Body of pancreas (tissue), 4 donors: Measurements from ENCODE around the gene HOXB8.

Experiments used
- POLR2A ChIP-seq, 3 donors: fragments of 450-650 bp; IDR thresholded peaks; one replicate each; pipeline ENCODE4 v1.6.1; 2016; ENCODE audit warnings: antibody characterized with exemption in 3 of 3, mild to moderate bottlenecking in 2 of 3
- TF ChIP-seq, protein P1 (sequence below), 7 experiments: fragments of 450-650 bp in 4 of 7; fragments of 200-600 bp in 3 of 7; sonication (generic) in 3 of 7; IDR thresholded peaks; one replicate each; pipeline ENCODE4 v1.5.1; 2016 to 2019; ENCODE audit warnings: antibody characterized with exemption in 7 of 7

DNA sequence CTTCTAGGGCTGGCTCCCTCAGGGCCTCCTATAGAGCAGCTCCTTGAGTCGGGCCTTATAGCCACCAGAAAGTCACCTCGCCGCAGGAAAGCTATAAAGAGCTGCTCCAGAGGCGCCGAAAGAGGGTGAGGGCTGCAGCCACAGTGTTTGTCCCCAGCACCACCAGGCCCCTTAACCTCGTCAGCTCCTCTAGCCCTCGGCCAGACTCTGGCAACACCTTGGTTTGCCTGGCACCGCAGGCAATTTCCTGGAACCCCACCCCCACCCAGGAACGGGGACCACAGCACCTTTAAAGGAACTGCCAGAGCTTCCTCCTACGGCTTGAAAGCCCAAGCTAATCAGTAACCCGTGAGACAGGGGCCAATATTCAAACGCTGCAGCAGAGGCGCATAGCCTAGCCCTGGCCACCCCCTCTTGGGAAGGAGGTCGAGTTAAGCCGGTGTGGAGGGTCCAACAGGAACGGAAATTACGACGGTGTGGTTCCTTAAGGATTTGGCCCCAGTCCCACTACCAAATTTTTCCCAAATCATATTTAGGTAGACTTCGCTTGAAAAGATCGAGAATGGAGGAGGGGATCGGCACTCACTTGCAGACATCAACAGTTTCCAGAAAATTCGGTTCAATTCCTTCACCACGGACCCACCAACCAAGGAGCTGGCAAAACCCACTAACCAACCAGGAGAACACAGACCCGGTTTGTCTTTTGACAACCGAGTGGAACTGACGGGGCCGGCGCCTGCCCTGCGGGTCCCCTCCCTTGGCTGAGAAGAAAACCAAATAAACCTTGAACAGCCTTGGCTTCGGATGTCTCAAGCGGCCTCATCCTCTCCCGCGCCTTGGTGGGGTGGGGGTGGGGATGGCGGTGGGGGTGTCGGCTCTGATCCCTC is 13.3 kb downstream of the HOXB8 start:
- TF ChIP-seq POLR2A (IDR thresholded peaks at IDR 0.05): no peak
- TF ChIP-seq, protein P1, sequence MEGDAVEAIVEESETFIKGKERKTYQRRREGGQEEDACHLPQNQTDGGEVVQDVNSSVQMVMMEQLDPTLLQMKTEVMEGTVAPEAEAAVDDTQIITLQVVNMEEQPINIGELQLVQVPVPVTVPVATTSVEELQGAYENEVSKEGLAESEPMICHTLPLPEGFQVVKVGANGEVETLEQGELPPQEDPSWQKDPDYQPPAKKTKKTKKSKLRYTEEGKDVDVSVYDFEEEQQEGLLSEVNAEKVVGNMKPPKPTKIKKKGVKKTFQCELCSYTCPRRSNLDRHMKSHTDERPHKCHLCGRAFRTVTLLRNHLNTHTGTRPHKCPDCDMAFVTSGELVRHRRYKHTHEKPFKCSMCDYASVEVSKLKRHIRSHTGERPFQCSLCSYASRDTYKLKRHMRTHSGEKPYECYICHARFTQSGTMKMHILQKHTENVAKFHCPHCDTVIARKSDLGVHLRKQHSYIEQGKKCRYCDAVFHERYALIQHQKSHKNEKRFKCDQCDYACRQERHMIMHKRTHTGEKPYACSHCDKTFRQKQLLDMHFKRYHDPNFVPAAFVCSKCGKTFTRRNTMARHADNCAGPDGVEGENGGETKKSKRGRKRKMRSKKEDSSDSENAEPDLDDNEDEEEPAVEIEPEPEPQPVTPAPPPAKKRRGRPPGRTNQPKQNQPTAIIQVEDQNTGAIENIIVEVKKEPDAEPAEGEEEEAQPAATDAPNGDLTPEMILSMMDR (IDR thresholded peaks at IDR 0.05): no peak
